GM18519 (cell line): ENCODE measurements around the gene TRIP11.

Source experiments
- ATAC-seq: cut with Tn5 transposase; IDR thresholded peaks from one replicate; pipeline ENCODE4 v1.9.1; 2021; ENCODE audit warnings: mild to moderate bottlenecking, moderate library complexity; ENCODE audit not compliant: unreplicated experiment, low FRiP score

Gene TRIP11

GRCh38 chr14:91961297-91962220 lies 78.3 kb downstream of the TRIP11 start:
- ATAC-seq: no peak

GRCh38 chr14:91957876-91958313 lies 82.0 kb downstream of the TRIP11 start:
- ATAC-seq: no peak

- no peak for ATAC-seq
Measured at GRCh38 chr14:91956616-91957015, 83.2 kb downstream of the TRIP11 start.

- ATAC-seq: no peak
Measured at GRCh38 chr14:91955168-91955567, 84.7 kb downstream of the TRIP11 start.

- no peak for ATAC-seq
Measured at GRCh38 chr14:91953170-91953985, 86.5 kb downstream of the TRIP11 start.

- no peak for ATAC-seq
Measured at GRCh38 chr14:91947475-91948184, 92.2 kb downstream of the TRIP11 start, which contains the start of gene FBLN5. TSS of gene FBLN5 (minus strand) at chr14:91947694. CDS start at chr14:91947229, 465 bp downstream.

- no peak for ATAC-seq
Measured at GRCh38 chr14:91946622-91947474, 93.0 kb downstream of the TRIP11 start.

- ATAC-seq: no peak
Measured at GRCh38 chr14:91945751-91946621, 93.9 kb downstream of the TRIP11 start.

GRCh38 chr14:91942946-91943345 lies 96.9 kb downstream of the TRIP11 start:
- no peak for ATAC-seq

- no peak for ATAC-seq
Measured at GRCh38 chr14:91942128-91942527, 97.7 kb downstream of the TRIP11 start.

GRCh38 chr14:91940209-91940608 lies 99.7 kb downstream of the TRIP11 start:
- ATAC-seq: no peak

GRCh38 chr14:91935586-91935985 lies 104.3 kb downstream of the TRIP11 start:
- no peak for ATAC-seq

GRCh38 chr14:91934554-91935285 lies 105.1 kb downstream of the TRIP11 start:
- ATAC-seq: no peak

- ATAC-seq: no peak
Measured at GRCh38 chr14:91931478-91932088, 108.3 kb downstream of the TRIP11 start.

- no peak for ATAC-seq
Measured at GRCh38 chr14:91929700-91930099, 110.2 kb downstream of the TRIP11 start.

GRCh38 chr14:91927800-91928199 lies 112.1 kb downstream of the TRIP11 start:
- no peak for ATAC-seq

GRCh38 chr14:91927191-91927590 lies 112.7 kb downstream of the TRIP11 start:
- ATAC-seq: no peak
